Occipital lobe (tissue), 2 donors: Measurements from ENCODE around the gene XYLT1. TPM values are rescaled to one million over a fixed set of nuclear protein-coding genes. Genes with fewer than 3 reads are reported as not detected.
"Not testable (repeated sequence)": the region's sequence is repeated elsewhere in the genome, so short reads cannot be mapped to it uniquely, and the experiment has no call there.

Source experiments
- DNase-seq: peaks from one replicate; lab custom pipeline; 2025; lab: John Stamatoyannopoulos, UW
- total RNA-seq: library from RNA; depleted of rRNA; stranded (reverse); fragments of >200 nt; gene quantifications from one replicate; pipeline ENCODE4 v1.2.3, GENCODE V29; 2014

The XYLT1 gene
- total RNA-seq, 1 donor from 2014 or later: 29.3 TPM

DNA sequence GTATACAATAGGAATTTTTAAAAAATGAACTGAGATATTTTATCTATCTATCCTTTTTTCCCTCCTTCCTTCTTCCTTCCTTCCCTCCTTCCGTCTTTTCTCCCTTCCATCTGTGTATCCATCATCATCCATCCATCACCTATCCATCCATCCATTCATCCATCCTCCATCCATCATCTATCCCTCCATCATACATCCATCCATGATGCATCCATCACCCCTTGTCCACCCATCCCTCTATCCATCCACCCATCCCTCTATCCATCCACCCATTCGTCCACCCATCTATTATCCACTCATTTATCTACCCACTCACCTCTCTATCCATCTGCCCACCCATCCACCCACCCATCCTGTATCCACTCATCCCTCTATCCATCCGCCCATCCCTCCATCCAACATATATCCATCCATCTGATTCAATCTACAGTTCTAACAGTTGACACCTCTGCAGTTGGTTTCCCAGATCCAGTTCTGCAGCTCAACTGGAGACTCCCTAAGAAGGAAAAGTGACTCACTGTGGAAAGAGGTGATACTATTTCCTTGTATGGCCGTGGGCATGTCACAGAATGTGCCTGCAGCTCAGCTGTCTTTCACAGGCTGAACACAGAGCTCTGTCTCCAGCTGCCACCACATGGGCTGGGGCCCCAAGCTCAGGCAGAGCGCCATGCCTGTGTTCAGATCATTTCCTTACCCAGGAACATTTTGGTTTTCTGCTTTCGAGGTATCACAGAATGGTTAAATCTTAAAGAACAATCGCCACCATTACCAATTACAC lies 130.8 kb downstream of the XYLT1 start:
- no peak for DNase-seq

GRCh38 chr16:17338244-17338643 lies 132.5 kb downstream of the XYLT1 start:
- DNase-seq: no peak

GRCh38 chr16:17336530-17336900 lies 134.2 kb downstream of the XYLT1 start:
- DNase-seq: no peak

GRCh38 chr16:17335826-17336529 lies 134.8 kb downstream of the XYLT1 start:
- DNase-seq: no peak

DNA sequence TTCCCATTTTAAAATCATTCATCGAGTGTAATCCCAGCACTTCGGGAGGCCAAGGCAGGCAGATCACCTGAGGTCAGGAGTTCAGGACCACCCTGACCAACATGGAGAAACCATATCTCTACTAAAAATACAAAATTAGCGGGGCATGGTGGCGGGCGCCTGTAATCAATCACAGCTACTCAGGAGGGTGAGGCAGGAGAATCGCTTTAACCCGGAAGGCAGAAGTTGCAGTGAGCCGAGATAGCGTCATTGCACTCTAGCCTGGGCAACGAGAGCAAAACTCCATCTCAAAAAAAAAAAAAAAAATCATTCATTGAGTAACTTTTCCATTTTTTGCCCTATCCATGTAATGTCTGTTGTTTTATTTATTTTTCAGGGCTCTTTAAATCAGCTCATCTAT lies 135.4 kb downstream of the XYLT1 start:
- not testable (repeated sequence) for DNase-seq

DNA sequence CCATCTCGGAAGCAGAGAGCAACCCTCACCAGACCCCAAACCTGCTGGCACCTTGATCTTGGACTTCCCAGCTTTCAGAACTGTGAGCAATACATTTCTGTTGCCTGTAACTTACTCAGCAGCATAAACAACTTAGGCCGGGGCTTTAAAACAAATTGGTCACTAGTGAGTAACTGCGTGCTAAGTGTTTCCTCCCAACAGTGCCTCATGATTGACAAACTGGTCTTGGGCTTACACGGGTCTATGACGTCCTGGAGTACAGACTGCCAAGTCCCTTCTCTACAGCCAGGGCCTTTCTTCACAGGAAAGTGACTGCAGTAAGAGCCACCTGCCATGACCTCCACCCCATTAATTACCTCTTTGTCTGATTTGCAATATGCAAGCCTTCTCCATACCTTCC lies 136.7 kb downstream of the XYLT1 start:
- no peak for DNase-seq

- no peak for DNase-seq
These were observed 137.5 kb downstream of the XYLT1 start for GRCh38 chr16:17333229-17333628.

DNA sequence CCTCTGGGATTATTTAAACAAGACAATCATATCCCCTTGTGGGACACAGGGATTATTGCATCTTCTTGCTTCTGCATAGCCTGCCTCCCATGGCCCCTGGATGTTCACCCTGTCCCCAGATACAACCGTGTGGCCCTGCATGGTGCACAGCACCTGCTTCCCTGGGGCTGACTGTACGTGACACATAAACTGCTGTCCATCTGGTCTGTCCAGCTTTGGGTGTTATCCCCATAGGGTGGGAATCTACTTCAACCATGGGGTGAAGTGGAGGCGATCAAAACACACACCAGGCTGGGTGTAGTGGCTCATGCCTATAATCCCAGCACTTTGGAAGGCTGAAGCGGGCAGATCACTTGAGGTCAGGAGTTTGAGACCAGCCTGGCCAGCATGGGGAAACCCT lies 138.8 kb downstream of the XYLT1 start:
- no peak for DNase-seq

DNA sequence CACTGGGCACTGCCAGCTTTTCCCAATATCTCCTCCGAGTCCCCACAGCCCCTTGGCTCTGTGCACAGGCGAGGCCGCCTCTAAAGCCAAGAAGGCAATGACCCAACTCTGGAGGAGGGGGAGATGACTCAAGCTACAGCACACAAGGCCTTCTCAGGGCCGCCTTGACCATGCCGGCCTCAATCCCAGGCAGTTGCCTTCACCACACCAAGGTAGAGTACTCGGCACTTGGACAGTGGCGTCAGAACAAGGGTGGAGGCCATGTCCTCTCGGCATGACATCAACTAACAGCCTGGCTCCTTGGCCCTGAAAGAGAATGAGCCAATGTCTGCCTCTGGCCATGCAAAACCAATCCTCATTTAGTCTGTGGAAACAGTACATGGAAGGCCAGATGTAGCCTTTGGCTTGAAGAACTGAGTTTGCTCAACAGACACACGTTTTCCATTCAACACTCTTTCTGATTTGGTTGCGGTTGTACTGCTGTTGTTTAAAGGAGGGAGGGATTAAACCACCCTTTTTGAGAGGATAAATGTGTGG lies 139.6 kb downstream of the XYLT1 start:
- no peak for DNase-seq

GRCh38 chr16:17330044-17330443 lies 140.7 kb downstream of the XYLT1 start:
- no peak for DNase-seq

- DNase-seq: no peak
These were observed 141.4 kb downstream of the XYLT1 start for GRCh38 chr16:17329391-17329790.

DNA sequence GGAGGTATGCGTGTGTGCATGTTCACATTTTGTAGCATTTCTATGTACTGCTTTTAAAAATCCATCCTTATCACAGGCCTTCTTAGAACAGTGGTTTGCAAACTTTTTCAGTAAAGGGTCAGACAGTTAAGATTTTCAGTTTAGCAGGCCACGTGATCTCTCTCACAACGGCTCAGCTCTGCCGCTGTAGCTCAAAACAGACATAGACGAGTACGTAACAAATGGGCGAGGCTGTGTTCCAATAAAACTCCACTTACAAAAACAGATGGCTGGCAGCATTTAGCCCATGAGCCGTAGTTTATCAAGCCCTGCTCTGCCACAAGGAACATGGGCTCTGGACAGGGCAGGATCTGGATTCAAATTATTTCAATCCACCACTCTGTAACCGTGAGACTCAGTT lies 141.8 kb downstream of the XYLT1 start:
- DNase-seq: no peak

DNA sequence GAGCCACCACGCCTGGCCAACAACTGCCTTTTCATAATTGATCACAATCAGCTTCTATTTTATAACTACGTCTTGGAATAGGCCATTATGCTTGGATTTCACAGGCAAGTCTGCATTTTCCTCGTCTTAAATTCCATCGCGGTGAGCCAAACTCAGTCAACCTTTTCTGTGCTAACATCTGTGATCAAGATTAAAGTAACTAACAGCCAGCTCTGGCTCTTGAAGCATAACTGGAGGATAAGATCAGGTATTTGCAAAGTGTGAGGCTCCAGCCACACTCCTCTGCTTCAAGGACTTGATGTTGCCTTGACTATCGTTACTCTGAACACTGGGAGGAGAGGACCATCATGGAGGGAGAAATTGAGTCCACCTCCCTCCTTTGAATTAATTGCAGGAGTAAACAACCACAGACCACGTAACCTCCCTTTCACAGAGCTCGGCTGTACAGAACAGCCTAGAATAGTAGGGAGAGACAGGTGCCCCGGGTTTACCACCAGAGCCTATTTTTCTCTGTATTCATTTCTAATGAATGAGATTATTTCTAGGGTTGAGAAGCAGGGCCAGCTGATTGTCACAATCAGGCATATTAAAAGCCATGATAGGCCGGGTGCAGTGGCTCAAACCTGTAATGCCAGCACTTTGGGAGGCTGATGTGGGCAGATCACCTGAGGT lies 143.0 kb downstream of the XYLT1 start:
- no peak for DNase-seq

GRCh38 chr16:17325476-17326143 lies 145.2 kb downstream of the XYLT1 start:
- DNase-seq: no peak

DNA sequence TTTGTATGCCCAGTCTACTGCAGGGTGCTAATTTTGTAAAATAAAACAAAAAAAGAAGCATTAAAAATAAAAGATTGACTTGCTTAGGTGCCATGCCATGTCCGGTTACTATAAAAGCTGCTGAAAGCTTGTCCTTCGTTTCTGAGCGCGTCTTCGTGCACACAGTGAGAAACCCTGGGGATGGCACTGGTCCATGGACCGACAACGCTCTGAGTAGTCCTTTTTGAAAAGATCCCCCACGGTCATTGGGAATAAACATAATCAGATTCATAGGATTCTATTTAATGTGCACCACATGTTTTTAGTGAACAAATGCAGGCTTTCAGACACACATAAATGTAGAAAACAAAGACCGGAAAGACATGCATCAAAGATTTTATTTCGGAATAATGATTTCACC lies 146.3 kb downstream of the XYLT1 start:
- DNase-seq: no peak

DNA sequence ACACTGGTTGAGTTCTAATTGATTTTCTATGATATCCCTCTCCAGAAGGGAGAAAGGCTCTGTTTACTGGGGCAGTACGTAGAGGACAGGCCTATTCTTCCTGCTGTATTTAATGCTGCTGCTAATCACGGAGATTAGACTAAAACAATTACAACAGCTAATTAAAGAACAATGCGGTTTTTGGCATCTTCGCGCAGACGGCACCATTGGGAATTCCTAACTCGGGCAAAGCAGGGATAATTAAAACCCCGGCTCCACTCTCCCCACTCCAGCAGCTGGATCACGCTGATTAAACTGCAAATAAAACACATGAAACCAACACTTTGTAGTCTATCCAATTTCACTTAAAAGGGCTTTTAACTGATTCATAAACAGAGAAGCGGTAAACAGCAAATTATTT lies 147.6 kb downstream of the XYLT1 start:
- DNase-seq: no peak

DNA sequence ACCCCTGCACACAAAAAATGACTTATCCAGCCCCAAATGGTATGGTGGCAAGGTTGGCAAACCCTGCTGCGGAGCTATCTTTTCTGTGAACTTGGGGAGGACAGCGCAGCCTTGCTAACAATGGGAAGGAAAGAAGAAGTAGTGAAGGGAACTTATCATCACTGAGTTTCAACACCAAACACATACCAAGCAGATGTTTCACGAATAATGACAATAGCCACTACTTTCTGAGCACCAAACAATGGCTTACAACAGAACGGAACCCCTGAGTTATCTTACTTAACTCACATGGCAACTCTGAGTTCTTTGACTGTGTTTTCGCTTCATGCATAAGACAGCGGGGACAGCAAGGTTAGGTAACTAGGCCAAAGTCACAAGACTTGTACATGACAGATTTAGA lies 148.9 kb downstream of the XYLT1 start:
- DNase-seq: no peak

DNA sequence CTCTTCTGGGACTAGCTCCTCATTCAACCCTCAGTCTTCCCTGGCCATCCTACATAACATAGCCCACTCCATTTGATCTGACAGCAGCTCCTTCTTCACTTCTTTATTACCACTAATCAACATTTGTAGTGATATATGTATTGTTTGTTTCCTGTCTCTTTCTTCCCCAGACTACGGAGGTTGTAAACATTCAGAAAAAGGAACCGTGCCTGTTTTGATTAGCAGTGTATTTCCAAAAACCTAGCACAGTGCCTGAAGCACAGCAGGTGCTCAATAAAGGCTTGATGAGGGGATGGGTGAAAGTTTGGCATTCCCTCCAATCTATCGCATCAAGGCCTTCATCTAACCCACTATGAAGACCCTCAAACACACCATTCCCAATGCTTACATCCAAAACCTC lies 150.8 kb downstream of the XYLT1 start:
- no peak for DNase-seq

GRCh38 chr16:17318238-17318637 lies 152.5 kb downstream of the XYLT1 start:
- no peak for DNase-seq

GRCh38 chr16:17316005-17316404 lies 154.8 kb downstream of the XYLT1 start:
- DNase-seq: no peak

DNA sequence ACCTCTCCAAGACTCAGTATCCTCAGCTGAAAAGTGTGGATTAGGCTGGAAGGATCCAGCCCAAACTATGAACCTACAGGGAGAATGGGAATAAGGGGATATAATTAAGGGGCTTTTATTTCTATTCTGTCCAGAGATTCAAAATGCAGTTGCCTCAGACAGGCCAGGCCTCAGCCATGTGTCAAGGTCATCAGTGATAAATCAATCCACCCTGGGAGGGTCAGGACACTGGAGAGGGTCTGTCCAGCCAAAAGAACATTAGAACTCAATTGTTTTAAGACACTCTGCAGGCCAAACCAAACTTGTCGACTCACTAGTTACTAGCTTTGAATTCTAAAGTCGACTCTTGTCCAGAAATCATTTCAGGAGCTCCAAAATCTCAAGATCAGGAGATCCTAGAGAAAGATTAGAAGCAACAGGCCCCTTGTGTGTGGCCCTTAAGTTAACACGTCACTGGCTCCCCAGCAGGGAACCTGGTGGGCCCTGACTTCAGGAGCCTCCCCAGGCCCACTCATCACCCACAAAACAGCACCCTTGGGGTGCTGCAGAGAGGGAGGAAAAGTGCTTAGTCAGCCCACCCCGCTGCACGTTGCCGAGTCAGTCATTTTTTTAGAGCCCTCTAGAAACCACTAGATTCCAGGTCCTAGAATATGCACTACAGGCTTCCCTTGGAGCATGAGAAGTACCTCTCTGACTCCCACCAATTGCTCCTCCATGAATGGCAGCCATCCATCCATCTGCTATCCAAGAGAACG lies 156.8 kb downstream of the XYLT1 start:
- no peak for DNase-seq
